Central memory CD4-positive, alpha-beta T cell (primary cell): ENCODE data around the gene LINC01488.

Experiments
- DNase-seq: peaks from one replicate; pipeline ENCODE4 v3.0.0; 2022

The LINC01488 gene

DNA sequence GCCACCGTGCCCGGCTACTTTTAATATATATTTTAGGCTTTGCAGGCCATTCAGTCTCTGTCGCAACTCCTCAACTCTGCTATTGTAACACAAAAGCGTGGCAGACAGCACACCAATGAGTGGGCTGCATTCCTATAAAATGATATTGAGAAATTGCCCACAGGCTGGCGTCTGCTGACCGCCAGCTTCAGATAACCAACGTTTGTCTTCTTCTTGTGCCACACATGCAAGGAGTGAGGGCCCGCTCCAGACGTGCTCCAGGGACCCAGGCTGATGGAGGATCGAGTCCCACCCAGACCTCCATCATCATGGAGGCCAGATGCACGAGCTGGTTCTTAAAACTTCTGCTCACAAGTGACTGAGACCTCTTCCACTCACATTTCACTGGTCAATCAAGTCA, 35.4 kb upstream of the LINC01488 start:
- DNase-seq = no peak

DNA sequence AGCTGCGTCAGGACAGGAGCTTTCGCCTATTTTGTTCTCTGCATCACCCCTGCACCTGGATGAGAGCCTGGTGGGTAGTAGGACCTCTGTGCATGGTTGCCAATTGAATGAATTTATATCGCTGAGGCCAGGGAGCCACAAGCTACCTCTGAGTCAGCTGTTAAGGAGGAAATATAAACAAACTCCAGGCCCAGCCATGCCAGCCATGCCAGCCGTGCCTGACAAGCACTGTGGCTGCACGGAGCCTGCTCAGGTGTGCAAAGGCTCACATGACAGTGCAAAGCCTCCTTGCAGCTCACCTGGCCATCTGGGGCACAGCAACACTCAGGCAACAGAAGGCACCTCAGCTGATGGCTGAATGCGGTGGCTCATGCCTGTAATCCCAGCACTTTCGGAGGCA, 33.7 kb upstream of the LINC01488 start:
- no peak for DNase-seq

DNA sequence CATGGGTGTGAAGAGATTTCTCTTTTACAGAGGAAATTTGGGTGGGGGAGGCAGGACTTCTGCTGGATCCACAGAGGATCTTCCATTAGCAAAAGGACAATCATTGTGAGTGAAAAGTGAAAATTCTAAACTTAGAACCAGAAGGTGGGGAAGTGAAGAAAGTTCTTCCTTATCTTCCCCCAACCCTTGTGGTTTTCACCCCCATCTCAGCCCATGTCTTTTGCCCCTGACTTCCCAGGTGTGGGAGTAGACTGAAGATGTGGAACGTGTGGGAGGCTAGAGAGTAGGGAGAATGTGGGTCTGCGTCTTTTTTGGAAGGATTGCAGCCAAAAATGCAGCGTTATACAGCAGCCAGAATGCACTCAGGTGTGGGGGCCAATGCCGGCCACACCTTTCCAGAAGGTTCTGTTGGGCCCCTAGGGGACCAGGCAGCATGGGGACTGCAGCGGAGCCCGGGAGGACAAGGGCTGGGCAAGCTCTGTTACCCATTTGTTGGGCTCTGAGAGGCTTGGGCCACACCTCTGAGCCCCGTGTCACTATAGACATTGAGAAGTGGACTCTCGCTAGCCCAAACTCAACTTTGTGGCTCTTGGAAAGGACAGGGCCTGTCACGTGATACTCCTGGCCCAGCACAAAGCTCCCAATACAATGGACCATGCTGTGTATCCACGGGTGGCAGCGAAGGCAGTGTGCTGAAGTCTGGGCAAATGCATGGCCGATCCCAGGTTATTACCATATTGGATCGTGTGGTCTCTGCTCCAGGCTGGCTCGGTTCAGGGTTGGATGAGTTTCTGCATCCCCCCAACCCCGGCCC, 32.8 kb upstream of the LINC01488 start:
- DNase-seq = no peak

DNA sequence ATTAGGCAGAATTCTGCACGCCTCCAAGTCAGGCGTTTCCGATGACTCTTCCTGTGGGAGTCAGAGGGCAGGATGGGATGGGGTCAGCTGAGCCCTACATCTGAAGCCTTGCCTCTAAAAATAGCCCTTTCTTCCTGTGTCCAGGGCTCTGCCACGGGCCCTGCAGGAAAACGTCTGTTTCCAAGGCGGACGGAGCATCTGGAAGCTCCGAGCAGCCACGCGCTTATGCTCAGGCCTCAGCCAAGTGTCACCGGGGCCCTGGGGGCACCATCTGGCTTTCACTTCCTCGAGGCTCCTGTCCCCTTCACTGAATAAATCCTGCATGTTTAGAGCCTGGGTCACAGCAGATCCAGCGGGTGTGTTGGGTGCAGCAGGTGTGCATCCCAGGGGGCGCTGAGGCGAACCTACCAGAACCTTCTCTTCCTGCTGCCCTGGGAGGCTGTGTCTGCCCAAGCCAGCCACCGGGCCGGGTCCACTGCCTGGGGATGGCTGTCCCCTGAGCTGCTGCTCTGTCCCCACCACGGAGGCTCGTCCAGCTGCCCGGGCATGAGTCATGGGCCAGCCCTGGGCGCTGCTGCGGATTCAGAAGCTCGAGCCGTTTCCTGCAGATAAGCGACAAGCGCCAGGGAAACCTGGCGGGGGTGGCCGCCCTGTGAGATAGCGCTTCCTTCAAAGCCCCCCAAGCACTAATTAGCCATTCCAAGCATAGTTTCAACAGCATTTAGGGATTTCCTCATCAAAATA, 32.0 kb upstream of the LINC01488 start:
- DNase-seq = no peak

DNA sequence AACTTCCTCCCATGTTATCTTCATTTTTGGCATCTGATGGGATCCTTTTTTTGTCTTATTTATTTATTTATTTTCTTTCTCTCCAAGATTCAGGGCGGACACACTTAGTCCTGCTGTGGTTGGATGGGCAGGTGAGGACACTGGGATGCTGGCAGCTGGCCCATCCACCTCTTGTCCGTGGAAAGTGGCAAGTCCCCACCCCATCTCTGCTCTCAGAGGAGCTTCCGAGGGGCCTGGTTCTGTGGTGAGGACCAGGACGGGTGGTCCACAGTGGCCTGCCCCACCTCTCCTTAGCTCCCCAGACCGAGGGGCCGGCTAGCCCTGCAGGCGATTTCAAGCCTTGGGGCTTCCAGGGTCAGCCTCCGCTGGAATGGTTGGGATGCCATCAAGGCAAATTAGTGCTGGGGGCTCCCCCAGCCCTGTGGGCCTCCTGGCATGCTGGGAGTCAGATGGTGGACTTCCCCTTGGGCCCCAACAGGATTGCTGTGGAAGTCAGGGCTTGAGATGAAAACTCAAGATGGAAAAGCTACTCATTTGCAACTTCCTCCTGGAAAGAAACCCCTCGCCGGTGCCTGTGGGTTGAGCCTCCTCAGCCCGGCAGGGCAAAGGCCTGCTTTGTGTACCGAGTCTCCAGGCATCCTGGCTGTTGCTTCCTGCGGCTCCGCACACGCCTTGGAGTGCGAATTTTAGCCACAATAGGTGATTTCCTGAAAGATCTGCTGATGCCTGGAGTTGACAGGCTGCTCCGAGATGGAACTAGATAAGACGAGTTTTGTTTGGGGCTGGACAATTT, 31.2 kb upstream of the LINC01488 start:
- DNase-seq = no peak

DNA sequence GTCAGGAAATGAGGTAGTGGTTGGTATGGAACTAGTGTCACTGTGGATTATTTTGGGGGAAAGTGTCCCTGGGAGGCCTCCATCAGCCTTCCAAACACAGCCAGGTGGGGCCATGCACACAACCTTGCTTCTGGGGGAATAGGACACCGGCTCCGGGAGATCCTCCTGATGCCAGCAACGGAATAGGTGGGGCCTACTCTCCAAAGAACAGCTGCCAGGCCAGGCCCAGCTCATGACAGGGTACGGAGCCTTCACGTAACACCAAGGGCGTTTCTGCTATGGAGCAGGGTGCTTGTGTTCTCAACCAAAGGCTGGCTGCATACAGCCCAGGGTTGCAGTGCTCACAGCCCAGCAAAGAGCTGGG, 30.6 kb upstream of the LINC01488 start:
- DNase-seq = no peak

DNA sequence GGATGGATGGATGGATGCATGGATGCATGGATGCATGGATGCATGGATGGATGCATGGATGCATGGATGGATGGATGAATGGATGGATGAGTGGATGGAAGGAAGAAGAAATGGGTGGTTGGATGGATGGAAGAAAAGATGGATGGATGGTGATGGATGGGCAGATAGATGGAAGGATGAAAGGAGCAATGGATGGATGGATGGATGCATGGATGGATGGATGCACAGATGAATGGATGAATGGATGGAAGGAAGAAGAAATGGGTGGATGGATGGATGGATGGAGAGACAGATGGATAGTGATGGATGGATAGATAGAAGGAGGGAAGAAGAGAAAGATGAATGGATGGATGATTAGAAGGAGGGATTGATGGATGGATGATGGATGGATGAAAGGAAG, 30.2 kb upstream of the LINC01488 start:
- no peak for DNase-seq

DNA sequence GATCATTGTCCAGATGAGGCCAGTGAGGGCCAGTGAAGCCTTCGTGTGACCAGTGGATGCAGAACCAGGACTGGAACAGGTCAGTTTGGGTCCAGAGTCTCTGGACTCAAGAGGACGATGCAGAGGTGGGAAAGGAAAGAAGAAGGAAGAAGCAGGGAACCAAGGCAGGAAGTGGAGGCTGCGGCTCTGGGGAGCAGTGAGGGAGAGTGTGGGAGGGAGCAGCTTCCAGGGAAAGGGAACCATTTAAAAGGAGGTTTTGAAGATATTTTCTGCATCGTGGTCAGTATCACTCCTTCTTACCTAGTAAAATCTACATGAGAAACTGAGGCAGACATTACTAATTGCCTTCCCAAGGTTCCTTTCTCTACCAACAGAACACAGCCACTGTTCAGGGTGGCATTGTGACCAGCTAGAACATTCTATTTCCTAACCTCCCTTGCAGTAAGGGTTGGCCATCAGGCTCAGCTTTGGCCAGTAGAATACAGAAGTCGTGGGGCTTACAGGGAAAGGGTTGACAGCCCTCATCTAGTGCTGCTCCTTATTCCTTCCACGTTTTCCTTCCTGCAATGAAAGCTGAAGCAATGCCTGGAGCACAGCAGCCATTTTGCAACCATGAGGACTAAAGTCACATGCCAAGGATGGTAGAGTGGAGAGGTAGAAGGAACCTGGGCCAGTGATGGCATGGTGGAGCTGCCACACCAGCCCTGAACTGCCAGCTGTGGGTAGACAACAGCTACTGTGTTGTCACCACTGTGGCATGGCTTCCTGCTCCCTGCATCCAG, 29.1 kb upstream of the LINC01488 start:
- DNase-seq = no peak

DNA sequence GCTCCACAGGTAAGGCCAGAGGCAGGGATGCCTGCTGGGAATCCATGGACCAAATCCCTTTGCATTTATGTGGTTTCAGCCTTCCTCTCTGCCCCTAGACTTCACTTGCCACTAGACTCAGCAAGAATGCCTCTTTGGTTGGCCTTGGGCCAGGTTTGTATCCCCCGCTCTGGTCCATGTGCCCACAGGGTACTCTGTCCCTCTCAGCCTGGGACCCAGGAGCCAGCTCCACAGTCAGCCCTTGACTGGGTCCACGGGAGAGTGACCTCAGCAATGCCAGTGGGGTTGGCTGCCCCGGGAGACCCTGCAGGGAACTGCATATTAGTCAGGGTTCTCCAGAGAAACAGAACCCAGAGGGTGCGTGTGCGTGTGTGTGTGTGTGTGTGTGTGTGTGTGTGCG, 28.3 kb upstream of the LINC01488 start:
- DNase-seq = no peak

DNA sequence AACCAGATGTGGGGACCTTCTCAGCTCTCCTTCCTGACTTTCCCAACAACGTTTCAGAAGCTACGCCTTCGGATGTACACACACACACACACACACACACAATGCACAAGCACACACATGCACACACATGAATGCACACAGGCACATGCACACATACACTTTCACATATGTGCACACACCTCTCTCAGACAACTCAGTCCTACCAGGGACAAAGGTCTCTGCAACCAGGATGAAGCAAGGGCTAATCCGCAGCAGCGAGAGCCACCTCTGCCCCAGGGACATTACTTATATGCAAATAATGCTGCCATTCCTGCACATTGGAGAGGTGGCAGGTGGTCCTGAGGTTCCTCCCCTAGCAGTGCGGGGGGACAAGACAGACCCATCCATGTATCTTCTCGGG, 27.4 kb upstream of the LINC01488 start:
- no peak for DNase-seq

DNA sequence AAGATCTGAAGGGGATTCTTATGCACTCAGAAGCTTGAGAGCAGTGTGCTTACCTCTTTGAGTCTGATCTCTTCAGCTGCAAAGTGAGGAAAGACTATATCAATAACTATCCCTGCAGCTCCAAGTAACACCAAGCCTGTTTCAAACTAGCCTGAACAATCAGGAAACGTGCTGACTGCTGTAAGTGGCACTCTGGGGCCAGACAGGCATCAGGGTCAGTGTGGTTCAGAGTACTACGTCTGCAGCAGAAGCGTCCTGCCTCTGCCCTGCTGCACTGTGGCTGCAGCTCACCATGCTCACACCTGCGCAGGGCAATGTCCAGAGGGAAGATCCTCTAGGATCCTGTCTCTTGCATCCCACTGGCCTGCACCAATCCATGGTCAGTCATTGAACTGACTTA, 25.5 kb upstream of the LINC01488 start:
- no peak for DNase-seq

DNA sequence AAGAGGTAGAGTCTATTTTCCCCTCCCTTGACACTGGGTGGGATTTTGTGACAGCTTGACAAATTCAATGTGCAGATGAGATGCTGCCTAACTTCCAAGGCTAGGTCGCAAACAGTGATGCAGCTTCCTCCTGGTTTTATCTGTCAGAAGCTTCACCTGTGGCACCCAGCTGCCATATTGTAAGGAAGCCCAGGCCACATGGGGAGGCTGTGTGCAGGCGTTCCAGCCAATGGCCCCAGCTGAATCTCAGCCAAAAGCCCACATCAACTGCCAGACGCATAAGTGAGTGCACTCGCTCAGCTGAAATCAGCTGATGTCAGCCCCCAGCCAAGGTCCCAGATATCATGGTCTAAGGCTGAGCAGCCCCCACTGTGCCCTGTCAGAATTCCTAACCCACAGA, 24.8 kb upstream of the LINC01488 start:
- DNase-seq = no peak

DNA sequence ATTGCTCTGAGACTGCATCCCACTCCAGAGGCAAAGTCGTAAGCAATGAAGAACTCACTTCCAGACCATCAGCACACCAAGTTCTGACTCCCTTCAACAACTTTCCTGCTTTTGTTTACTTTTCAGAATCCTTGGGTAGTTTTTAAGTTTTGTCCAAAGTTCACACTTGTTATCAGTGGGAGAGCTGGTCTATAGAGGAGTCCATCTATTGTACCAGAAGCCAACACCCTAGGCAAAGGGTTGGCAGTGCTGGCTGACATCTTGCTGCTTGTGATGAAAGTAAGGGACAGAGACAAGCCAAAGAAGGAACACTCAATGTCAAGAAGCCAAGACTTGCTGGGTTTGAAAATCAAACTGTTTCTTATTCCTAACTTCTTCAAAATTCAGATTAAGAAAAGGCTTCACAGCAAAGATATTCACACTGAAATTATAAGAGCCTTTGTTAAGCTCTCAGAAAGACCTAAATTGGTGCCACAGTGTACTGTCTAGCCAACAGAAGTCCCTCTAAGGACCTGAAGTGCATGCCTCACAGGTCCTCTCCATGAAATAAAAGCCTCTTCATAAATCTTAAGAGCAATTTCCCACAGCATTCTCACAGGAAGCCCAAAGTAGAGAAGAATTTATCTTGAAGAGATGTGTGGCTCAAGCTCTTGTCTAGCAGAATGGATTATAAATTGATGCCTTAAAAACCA, 21.5 kb upstream of the LINC01488 start:
- DNase-seq = no peak

DNA sequence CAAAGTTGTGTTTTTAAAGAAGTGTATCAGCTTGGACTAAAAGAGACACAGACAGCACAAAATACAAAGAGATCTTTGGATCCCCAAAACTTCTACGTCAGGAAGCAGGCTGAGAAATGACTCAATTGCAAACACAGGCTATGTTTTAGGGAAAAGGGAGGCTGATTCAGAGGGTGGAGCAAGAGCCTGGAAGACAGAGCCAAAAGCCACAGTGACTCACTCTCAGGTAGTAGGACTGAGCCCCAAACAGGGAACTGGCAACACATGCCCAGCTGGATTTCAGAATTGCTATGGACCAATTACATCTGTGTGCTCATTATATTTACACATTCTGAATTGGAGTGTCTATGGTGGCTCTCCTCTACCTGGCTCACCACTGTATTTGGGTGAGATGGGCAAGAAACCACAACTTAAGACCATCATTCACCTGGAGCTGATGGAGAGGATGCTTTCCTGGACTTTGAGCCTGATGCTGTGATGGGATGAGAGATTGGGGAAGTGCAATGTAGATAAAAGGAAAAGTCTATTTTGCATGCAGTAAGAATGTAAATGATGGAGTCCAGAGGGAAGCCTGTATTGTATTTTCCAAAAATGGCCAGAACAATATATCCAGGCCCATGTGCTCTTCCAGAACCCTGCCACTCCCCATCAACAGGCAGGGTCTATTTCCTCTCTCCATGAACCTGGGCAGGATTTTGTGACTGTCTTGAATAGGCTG, 20.8 kb upstream of the LINC01488 start:
- DNase-seq = no peak

DNA sequence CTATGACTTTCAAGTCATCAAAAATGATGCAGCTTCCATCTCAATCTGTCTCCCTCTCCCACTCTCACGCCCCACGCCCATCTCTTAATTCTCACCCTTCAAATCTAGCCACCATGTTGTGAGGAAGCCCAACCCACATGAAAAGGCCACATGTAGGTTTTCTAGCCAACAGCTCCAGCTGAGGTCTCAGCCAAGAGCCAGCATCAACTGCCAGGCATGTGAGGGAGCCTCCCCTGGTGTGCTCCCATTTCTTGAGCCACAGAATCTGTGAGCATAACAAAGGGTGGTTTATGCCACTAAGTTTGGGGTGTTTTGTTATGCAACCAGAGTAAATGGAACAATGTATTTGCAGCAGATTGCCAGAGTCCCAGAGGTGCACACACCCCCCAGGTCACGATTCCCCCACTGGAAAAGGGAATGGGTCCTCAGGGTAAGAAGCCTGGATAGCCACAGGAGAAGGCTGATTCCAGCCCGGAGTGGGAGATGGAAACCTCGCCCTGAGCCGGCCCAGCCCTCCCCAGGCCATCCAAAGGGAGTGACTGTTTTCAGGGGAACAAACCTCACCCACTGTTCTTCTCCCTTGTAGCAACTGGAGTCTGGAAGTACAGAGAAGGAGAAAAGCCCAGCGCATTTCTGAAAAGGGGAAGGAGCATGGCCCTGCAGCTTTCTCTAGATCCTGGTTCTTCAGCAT, 20.0 kb upstream of the LINC01488 start:
- no peak for DNase-seq

DNA sequence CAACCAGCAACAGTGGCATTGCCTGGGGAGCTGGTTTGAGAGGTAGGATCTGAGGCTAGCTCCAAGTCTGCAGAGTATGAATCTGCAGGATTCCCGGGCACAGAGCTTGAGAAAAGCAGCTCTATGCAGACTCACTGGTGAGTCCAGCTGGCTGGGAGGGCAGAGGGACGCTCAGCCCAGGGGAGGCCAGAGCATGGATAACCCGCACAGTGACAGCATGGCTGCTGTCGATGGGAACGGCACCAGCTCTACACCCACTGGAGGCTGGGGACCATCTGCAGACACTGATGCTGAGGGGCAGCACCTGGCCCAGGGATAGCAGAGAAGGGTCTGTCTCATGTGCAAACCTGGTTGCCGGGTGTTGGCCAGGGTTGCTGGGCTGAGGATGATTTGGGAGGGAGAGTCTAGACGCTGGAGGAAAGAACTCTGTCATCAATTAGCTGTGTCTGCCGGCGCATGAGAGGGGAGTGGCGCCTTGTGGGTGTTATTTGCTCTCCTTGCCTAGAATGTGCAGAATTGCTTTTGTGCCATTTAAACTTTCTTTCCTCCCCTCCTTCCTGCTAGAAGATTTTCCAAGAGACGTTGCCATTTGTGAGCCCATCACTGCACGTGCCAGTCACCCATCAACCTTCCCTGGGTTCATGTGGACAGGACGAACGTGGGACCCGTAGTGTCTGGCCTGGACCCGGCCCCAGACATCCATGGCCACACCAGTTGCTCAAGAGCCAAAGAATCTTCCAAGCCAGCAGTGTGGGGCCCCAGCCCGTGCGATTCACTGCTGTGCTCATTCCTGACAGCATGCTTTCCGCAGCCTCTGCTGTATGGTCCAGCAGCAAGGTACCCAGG, 19.1 kb upstream of the LINC01488 start:
- no peak for DNase-seq

DNA sequence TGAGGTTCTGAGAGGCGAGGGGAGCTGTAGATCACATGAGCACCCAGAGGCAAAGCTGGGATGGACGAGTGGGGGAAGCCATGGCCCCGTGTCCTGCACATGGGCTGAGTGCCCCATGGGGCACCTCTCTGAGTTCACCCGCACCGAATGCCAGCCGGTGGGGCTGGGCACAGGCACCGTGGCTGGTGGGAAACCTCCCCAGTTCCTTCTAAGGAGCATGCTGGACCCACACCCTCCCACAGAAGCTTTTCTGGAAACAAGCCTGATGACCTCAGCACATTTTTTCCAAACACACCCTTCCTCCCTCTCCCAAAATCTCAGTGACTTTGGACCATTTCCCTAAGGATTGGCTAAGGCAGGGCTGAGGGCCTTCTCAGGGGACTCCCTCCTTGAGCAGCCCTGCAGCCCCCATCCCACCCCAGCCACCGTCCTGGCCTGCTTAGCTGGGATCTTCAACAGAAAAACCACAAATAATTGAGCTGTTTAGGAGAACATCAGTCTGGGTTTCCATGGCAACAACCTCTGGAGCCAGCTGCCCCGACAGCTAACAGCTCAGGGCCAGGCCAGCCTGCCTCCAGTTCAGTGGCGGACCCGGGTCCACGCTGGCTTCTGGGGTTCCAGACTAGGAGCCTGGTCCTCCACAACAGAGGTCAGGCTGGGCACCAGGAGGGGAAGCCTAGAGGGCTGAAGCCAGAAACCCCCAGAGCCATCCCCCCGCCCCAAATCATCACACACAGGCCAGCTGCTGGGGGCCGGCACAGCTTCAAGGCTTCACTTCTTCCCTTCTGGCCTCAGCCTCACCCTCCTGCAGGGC, 18.1 kb upstream of the LINC01488 start:
- no peak for DNase-seq

DNA sequence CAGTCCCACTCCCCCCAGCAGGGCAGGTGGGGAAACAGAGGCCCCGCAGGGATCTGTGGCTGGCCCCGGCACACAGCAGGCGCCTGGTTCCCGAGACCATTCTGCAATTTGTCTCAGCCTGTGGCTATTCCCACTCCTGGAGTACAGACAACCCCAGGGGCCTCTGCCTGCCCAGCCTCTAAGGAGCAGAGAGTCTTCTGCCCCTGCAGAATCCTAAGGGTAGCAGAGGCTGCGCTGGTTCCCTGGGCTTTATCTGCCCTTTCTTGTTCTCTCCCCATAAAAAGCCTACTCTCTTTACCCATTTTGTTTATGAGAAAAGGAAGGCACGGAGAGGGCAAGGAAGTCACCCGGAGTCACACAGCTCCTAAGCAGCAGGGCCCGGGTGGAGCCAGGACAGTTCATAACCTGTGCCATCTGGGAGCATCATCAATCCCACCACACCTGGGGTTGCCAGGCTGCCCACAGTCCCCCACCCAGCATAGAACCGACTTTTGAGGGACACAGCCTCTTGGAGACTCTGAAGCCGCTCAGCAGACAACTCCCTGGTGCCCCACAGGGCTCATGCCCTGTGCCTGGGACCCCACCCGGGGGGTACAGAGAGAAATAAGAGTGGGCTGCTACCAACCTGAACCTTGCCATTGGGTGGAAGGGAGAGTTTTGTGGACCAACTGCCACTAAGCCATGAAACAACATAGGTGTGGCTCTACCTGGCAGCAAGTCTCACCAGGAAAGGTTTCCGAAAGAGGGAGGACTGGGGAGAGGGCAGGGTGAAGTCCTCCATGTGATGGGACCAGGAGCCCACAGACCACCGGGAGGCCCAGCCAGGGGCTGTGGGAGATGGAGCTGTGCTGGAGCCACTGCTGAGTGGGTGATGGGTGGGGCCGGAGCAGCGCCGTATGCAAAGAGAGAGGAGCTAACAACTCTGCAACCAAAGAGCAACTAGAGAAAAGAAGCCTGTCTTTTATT, 17.2 kb upstream of the LINC01488 start:
- DNase-seq = no peak
